HG02759 (cell line): ENCODE results near the gene BCR.
"Not testable (repeated sequence)": the region's sequence is repeated elsewhere in the genome, so short reads cannot be mapped to it uniquely, and the experiment has no call there.

ENCODE experiments used
- ATAC-seq: cut with Tn5 transposase; IDR thresholded peaks from one replicate; pipeline ENCODE4 v1.9.1; 2021; ENCODE audit warnings: mild to moderate bottlenecking, moderate library complexity; ENCODE audit not compliant: unreplicated experiment

The BCR gene

DNA sequence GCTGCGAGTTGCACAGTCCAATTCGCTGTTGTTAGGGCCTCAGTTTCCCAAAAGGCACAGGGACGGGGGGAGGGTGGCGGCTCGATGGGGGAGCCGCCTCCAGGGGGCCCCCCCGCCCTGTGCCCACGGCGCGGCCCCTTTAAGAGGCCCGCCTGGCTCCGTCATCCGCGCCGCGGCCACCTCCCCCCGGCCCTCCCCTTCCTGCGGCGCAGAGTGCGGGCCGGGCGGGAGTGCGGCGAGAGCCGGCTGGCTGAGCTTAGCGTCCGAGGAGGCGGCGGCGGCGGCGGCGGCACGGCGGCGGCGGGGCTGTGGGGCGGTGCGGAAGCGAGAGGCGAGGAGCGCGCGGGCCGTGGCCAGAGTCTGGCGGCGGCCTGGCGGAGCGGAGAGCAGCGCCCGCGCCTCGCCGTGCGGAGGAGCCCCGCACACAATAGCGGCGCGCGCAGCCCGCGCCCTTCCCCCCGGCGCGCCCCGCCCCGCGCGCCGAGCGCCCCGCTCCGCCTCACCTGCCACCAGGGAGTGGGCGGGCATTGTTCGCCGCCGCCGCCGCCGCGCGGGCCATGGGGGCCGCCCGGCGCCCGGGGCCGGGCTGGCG is at the start of gene BCR:
Gene BCR, plus strand, starts transcription at position 209 of the 592 bp plus-strand sequence. CDS start 452 bp downstream, outside the sequence.
- ATAC-seq: no peak

DNA sequence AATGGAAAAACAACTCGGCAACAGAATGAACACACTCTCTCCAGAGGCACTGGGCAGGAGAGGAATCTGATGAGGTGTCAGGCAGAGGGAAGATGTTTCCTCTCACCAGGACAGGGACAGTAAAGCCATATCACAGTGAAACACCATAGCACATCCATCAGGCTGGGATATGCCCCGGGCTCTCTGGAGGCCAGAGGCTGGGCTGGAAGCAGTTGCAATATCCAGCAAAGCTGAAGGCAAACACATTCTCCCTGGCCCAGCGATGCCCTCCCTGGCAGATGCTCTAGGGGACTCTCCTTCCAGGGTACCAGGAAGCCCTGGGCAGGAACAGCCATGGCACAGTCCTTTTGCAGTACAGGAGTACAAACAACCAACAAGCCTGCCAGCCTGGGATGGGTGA is 49.6 kb upstream of the BCR start:
- ATAC-seq: no peak

DNA sequence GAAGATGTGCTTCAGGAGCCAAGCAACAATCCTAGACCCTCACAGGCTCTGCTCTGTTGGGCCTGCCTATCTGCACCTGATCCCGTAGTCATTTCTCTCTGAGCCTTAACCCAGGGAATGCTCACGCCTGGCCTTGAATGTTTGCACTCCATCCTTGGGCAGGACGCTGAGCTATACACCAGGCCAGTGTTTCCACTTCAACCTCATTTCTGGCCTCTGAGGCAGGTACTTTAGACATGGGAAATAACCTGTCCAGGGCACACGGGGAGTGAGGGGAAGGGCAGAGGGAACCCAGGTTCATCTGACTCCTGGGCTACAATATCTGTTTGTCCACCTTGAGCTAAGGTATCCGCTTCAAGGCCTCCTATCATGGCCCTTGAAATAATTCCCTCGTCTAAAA is 48.4 kb upstream of the BCR start:
- ATAC-seq: no peak

DNA sequence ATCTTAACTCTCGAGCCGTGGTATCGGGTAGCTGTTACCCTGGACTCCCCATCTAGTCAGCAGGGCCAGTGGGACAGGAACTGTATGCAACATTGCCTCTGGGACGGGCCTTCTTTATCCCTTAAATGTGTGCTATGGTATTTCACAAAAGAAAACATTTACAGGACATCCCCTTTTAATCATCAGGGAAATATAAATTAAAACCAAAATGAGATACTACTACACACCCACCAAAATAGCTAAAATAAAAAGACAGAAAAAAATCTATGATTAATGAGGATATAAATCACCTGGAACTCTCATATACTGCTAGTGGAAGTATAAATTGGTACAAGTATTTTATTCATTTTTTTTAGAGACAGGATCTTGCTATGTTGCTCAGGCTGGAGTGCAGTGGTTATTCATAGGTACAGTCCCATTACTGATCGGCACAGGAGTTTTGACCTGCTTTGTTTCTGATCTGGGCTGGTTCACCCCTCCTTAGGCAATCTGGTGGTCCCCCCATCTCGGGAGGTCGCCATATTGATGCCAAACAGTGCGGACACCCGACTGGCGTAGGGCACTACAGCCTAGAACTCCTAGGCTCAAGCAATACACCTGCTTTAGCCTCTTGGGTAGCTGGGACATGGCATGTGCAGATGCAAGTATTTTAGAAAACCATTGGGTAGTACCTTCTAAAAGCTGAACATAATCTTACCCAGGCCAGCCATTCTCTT is 47.8 kb upstream of the BCR start:
- no peak for ATAC-seq

DNA sequence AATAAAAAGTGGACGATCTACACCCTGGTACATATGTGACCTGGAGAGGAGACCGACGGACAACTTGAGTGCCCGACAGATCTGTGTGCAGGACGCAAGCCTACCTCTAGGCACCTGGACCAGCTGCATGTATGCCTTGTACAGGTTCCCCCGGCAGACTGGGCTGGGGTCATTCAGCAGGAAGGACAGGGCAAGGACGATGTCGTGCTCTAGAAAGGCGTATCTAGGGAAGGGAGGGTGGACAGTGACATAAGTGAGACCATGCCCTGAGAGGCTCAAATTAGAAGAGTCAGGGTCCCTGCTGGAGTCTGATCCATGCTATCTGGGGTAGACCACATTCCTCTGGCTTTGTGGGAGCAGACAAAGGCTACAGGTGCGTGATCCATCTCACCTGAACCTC is 46.4 kb upstream of the BCR start:
- no peak for ATAC-seq

DNA sequence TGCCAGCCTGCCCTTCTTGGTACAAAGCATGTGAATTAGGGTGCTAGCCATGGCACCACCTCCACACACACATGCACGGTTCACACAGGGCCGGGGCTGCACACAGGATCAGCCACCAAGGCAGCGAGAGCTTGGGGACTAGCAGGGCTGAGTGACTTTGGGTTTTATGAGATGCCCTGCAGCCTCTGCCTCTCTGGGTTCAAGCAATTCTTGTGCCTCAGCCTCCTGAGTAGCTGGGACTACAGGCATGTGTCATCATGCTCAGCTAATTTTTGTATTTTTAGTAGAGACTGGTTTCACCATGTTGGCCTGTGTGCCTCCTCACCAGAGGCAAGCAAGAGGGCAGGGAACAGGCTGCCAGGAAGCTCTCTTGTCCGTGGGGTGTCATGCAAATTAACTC is 43.3 kb upstream of the BCR start:
- not testable (repeated sequence) for ATAC-seq

DNA sequence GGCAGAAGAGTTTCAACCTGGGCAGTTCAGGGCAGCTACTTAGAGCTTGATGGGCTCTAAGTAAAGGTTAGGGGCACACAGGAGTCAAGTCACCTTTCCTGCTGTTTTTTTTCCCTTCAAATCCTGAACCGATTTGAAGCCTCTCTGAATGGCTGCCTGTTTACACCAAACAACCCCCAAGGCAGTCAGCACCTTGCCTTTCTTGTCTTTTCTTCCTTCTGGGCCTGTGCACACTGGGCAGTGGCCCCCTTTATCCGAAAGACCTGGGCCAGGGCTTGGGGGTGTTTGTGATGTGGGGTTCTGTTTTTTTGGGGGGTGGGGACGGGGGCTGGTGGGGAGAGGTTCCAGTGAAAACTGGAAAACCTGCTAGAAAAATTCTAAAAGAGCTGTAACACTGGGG is 42.8 kb upstream of the BCR start:
- ATAC-seq: no peak

DNA sequence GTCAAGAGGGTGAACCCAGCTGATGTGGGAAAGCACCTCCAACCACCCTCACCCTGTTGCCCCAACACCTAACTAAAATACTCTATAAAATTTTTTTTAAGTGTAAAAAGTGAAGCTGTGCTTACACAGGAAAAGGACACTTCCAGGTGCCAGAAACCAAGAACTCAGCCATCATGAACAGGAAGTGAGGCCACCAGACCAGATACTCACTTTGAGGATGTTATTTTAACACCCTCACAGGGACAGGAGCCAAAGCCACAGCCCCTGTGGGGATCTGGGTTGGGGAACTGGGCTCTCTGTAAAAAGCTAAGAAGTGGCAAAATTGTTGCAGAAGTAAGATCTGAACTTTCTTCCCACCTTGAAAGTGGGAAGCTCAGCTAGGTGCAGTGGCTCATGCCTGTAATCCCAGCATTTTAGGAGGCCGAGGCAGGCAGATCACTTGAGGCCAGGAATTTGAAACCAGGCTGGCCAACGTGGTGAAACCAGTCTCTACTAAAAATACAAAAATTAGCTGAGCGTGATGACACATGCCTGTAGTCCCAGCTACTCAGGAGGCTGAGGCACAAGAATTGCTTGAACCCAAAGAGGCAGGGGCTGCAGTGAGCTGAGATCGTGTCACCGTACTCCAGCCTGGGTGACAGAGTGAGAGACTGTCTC is 42.3 kb upstream of the BCR start:
- ATAC-seq: peak; percentile 44

DNA sequence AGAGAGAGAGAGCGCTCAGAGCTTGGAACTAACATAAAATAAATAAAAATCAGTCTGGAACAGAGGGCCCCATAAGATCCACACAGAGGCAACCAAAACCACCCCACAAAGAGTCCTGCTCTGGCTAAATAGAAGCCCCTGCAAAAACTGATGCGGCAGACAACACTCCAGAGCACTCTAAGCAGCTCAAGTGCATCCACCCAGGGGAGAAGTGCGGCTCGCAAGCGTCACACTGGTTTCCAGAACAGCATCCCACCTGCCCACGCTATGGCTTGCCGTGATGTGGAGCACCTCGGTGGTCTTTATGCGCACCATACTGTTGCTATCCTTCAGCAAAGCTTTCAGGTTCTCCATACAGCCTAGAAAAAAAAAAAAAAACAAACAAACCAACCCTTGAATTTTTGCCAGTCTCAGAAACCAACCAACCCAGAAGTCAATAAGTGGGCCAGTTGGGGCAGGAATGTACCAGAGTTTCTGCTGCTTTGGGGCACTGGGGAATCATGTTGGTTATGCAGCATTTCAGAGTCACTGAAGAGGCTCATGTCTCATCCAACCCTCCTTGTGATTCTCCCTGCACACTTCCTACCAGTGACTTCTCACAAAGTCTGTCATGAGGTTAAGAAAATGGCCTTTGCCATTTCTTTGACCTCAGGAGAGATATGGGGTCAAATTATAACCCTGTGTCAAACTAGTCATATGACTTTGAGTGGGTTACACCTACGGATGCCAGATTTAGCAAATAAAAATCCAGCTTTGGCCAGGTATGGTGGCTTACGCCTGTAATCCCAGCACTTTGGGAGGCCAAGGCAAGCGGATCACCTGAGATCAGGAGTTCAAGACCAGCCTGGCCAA is 41.5 kb upstream of the BCR start:
- ATAC-seq: no peak

DNA sequence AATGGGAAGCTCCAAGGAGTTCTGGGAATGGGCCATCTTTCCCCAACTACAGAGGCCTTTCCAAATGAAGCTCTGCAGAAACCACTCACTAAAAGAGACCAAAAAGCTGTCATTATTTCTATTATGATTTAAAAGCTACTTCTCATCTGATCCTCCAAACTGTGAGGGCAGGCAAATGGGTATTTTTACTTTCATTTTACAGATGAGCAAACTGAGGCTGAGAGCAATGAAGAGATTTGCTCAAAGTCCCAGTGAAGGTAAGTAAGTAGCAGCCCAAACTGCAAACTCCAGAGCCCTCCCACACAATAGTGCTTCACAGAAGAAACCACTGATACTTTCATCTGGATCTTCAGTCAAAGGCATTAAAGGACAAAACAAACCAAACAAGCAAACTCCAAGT is 39.9 kb upstream of the BCR start:
- ATAC-seq: no peak

DNA sequence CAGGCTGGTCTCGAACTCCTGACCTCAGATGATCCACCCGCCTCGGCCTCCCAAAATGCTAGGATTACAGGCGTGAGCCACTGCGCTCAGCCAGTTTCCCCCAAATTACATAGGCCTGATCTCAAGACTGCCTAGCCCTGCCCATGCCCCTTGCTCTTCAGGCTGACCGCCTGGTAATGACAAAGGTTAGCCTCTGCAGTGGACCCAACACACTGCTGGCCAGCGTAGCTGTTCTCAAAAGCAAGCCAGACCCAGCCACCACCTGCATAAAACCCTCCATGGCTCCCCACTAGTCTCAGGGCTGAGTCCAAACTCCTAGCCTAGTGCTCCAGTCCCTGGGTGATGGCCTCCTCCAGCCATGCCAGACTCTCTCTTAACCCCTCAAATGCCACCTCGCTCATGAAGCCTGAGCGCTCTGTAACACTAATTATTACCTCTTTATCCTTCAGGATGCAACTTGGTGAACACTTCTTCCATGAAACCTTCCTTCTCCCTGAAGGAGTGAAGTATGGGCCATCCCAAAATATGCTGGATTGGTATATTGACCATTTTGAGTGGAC is 37.7 kb upstream of the BCR start:
- ATAC-seq: no peak

DNA sequence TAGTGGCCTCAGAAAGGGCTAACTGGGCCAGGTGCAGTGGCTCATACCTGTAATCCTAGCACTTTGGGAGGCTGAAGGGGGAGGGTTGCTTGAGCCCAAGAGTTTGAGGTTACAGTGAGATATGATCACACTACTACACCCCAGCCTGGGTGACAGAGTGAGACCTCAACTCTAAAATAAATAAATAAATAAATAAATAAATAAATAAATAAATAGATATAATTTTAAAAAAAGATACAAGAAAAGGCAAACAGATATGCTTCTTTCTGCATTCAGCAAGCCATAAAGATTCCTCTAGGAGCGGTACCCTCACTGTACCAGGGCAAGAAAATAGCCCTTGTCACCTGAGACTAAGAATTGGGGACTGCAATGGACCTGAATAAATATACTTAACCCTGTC is 37.2 kb upstream of the BCR start:
- ATAC-seq: no peak

DNA sequence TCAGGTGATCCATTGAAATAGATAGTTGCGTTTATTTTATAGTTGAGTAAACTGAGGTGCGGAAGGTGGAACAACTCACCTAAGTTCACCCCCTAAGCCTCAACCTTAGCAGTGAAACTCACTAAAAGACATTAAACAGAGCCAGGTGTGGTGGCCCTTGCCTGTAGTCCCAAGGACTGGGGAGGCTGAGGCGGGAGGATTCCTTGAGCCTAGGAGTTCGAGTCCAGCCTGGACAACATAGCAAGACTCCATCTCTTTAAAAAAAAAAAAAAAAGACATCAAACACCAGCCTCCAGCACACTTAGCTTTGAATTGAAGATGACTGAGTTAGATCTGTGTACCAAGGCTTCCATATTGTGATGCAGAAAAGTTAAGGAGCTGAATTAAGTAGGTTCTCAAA is 35.9 kb upstream of the BCR start:
- ATAC-seq: no peak

DNA sequence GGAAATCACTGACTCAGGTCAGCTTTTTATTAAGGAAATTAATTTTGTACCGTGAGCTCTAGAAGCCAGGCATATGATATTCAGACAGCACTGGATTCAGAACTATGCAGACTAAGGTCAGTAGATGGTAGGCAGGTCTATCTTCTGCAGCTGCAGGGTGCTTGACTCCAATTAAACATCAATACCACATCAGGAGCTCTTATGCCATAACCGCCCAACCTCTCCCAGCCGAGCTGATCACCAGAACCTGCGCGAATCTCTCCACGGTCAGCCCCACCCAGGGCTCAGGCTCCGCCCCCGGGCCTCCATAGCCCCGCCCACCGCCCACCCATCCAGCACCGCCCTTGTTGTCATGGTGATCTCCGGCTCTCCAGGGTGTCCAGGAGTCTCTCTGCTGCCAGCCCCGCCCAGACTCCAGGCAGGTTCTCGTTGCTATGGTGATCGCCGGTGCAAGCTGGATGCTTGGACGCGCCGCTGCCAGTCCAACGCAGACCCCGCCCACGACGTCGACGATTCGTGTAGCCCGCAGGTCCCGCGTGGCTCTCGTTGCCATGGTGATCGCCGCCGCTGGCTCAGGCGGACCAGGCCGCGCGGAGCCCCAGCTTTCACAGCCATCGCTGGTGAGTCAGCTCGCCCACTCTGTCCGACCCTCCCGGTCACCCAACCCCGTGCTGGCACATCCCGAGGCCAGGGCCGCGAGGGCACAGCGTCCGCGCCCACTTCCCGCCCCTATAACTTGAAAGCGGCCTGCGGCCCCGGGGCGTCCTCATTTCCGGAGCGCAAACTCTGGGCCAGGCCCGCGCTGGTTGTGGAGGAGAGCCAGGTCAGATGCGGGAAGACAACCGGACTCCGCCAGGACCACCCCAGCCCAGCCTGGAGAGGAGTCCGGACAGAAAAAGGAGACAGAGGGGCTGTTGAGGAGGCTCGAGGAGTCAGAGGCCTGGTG is 35.1 kb upstream of the BCR start, which contains the start of gene RAB36:
Gene RAB36, plus strand, starts transcription at position 546 of the 946 bp plus-strand sequence. CDS start 1,140 bp downstream, outside the sequence.
- no peak for ATAC-seq

DNA sequence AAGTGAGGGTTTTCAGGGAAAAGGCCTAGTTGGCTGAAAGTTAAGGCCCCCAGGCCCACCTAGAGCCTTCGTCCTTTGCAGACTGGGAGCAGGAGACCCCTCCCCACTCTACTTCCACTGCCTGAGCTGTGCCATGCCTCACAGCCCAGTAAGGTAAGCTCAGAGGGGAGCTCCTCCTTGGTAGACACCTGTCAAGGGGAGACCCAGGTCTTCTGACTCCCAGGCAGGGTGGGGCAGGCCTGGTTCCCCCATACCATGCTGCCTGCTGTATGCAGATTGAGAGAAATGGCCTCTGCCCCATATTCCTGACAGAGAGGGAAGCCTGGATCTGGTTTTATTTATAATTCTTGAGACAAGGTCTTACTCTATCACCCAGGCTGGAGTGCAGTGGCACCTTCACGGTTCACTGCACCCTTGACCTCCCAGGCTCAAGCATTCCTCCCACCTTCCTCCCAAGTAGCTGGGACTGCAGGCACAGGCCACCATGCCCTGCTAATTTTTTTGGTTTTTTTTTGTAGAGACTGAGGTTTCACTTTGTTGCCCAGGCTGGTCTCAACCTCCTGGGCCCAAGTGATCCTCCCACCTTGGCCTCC is 34.3 kb upstream of the BCR start:
- ATAC-seq: no peak

DNA sequence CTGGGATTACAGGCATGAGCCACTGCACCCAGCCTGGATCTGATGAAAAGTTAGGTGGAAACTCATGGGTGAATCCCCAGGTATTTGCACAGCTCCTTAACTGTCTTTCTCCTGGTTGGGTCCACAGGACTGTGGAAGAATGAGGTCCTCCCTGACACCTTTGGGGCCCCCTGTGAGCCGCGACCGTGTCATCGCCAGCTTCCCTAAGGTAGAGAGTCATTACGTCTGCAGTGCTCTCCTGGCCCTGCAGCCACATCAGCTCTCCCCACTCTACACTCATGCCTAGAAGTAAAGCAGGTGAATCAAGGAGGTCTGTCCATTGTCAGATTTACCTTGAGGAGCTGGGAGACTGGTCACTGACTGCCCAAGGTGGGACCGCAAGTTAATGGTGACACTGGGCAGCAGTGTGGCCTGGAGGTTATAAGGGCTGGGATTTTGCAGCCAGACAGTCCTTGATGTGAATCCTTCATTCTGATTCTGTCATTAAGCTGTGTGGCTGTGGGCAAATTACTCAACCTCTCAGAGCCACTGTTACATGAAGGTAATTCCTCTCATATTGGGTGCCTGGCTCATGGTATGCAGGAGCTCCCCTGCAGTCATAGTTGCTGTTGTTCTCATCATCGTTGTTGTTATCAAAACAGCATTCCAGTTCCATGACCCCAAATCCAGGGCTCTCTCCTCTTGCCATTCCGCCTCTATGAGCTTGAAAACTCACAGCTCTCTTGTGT is 33.7 kb upstream of the BCR start:
- ATAC-seq: no peak

DNA sequence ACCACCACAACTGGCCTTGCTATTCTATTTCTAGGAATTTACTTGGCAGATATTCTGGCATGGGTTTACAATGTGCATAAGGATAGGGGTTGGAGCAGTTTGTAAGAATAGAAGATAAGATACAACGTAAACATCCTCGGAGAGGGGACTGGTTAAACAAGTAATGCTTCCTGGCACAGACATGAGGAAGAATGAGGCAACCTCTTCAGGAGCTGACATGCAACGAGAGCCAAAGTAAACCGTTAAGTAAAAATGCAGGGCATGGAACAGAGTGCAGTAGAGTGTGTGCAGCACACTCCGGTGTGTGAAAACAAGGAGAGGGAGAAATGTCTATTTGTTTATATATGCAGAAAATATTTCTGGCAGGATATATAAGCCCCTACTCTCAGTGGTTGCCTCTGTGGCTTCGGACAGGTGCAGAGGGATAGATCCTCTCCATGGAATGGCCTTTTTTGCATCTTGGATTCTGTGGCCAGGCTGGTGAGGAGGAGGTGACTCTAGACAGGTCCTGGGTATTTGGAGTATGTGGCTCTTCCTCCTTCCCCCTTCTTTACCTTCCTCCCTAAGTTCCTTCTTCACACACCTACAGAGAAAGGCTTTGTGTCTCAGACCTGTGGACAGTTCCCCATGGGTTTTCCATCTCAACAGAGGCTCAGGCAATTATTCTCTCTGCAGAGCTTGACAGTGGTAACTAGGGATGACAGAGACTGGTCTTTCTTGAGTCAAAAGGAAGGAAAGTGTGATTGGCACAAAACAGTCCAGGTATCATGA is 32.5 kb upstream of the BCR start:
- ATAC-seq: no peak

DNA sequence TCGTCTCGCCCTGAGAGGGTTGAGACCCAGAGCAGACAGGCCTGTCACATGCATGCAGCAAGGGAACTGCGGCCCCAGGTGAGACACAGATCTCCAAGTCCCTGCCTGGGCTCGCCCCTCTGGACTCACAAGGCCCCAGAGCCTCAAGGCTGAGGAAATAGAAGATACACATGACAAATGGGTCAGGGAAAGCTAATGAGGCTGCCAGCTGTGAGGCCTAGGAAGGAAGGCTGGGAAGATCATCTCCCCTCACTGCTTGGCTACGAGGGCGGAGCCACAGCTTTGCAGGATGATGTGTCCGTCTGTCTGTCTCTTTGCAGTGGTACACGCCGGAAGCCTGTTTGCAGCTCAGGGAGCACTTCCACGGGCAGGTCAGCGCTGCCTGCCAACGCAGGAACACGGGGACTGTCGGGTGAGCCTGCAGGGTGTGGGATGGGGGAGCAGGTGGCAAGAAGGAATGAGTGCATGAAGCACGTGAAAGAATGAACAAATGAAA is 30.5 kb upstream of the BCR start:
- no peak for ATAC-seq
